Adrenal gland (tissue), 5 donors: ENCODE results near the gene NIPSNAP3A.

Source experiments
- CTCF ChIP-seq, 6 experiments: fragments of 450-650 bp in 4 of 6; fragments of 200-600 bp in 2 of 6; sonication (generic) in 1 of 6; IDR thresholded peaks; 1 replicate in 5 of 6; 2 replicates in 1 of 6; pipeline versions ENCODE4 v1.5.1 to v1.8.0; 2016 to 2021; ENCODE audit warnings: antibody characterized with exemption in 6 of 6, mild to moderate bottlenecking in 2 of 6, moderate library complexity in 1 of 6
- POLR2A ChIP-seq, 2 donors: fragments of 450-650 bp; IDR thresholded peaks; one replicate each; pipeline ENCODE4 v1.6.1; 2017; ENCODE audit warnings: antibody characterized with exemption in 2 of 2, mild to moderate bottlenecking in 2 of 2, moderate library complexity in 1 of 2
- donor health status: DM: no; HTN: no; CAD: no.

DNA sequence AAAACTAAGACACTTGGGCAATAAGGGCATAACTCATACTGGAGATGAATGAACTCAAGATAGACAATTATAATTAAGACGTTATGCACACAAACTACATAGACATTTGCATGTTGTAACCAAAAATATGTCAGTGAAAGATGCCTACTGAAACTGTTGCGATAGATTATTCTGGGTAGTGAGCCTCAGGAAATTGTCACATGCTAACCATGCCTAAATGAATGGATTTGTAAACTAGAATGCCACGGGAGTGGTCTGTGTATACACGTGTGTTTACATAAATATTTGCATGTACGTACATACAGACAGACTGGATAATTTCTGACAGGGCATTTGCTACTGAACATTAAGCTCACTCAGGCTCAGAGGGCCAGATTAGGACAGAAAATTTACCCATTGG is 17.7 kb downstream of the NIPSNAP3A start:
- TF ChIP-seq CTCF (IDR thresholded peaks at IDR 0.05) (no peak), POLR2A (IDR thresholded peaks at IDR 0.05) (no peak)
